ENCODE data around the gene CDH6.

- TF ChIP-seq POLR2A (IDR thresholded peaks at IDR 0.05; ENCODE audit: low read depth, low read length) (no peak), CTCF (IDR thresholded peaks at IDR 0.05; ENCODE audit: extremely low read depth in 1 of 2, insufficient read depth in 1 of 2, low read depth in 1 of 2, low read length in 2 of 2) (no peak), POLR2AphosphoS5 (IDR thresholded peaks at IDR 0.05; ENCODE audit: insufficient read depth, low read depth, low read length) (no peak), EZH2 (IDR thresholded peaks at IDR 0.05; ENCODE audit: borderline replicate concordance, low read depth, low read length, severe bottlenecking) (no peak), MAX (IDR thresholded peaks at IDR 0.05; ENCODE audit: insufficient read depth, insufficient read length) (no peak), FOS (IDR thresholded peaks at IDR 0.05; ENCODE audit: borderline replicate concordance, insufficient read depth, low read length) (no peak), MYC (IDR thresholded peaks at IDR 0.05; ENCODE audit: low read depth, low read length) (no peak)
These were observed 169.6 kb downstream of the CDH6 start for GRCh38 chr5:31362931-31363568.
